Measurements from ENCODE around the gene NR1H3.
"Not testable (repeated sequence)": the region's sequence is repeated elsewhere in the genome, so short reads cannot be mapped to it uniquely, and the experiment has no call there.

Gene NR1H3

GRCh38 chr11:47257517-47258316 is at the start of gene NR1H3:
NR1H3 (plus strand) TSS chr11:47257996; CDS start chr11:47259217, 1,221 bp downstream.
- peak; percentile 62 for DNase-seq

GRCh38 chr11:47208008-47208552 is 49.7 kb upstream of the NR1H3 start:
- DNase-seq: not testable (repeated sequence)

DNA sequence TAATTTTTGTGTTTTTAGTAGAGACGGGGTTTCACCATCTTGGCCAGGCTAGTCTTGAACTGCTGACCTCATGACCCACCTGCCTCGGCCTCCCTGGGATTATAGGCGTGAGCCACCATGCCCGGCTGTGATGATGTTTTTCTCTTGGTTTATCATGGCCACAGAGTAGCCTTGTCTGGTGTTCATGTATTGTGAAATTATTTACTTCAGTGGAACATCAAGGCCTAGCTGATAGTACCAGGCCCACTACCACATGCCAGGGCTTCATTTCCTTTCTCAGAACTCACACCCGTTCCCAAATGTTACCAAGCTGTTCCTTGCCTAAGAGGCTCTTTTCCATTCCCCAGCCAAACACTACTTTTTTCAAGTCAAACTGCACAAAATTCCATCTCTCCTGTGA is 49.2 kb upstream of the NR1H3 start:
- no peak for DNase-seq

- DNase-seq: no peak
Observed at GRCh38 chr11:47212938-47213337, 44.9 kb upstream of the NR1H3 start.

GRCh38 chr11:47213950-47214565 is 43.7 kb upstream of the NR1H3 start:
- no peak for DNase-seq

DNA sequence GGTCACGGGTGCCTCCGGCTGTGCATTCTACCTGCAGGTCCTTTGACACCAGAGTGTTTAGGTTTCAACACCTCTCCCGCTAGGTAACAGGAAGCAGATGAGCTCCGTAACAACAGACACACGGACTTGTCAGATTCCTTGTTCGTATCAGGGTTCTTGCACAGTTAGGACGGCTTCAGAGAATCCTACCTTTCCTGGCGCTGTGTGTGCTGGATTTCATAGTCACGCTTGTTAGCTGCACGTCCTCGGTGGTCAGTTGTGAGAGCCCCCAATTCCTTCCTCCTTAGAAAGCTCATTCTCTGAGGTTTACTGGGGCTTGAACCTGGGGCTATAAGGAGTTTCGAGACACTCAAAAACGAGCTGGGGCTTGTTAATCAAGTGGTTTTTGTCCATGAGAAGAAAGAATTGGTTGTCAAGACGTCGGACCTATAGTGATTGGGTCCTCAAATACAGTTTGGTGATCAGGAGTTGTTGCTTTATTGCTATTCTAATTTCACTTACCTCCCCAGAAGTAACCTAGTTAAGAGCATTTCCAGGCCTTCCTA is 42.4 kb upstream of the NR1H3 start:
- DNase-seq: no peak

- DNase-seq: peak; percentile 15
Observed at GRCh38 chr11:47216121-47216798, 41.5 kb upstream of the NR1H3 start.

GRCh38 chr11:47220401-47220821 is 37.4 kb upstream of the NR1H3 start:
- DNase-seq: peak; percentile 18

GRCh38 chr11:47222696-47223095 is 35.1 kb upstream of the NR1H3 start:
- DNase-seq: no peak

DNA sequence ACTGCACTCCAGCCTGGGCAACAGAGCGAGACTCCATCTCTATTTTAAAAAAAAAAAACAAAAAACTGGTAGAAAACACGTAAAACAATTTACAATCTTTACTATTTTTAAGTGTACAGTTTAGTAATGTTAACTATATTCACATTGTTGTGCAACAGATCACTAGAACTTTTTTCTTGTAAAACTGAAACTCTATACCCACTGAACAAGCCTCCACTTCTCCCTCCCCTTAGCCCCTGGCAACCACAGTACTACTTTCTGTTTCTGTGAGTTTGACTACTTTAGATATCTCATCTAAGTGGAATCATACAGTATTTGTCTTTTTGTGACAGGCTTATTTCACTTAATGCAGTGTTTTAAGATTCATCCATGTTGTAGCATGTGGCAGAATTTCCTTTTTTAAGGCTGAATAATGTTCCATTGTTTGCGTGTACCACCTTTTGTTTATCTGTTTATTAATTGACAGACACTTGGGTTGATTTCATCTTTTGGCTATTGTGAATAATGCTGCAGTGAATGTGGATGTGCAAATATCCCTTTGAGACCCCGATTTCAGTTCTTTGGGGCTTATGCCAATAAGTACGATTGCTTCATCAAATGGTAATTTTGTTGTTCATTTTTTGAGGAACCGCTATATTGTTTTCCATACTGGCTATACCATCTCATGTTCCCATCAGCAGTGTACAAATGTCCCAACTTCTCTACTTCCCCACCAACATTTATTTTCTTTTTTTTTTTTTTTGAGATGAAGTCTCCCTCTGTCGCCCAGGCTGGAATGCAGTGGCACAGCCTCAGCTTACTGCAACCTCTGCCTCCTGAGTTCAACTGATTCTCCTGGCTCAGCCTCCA is 32.0 kb upstream of the NR1H3 start:
- no peak for DNase-seq

DNA sequence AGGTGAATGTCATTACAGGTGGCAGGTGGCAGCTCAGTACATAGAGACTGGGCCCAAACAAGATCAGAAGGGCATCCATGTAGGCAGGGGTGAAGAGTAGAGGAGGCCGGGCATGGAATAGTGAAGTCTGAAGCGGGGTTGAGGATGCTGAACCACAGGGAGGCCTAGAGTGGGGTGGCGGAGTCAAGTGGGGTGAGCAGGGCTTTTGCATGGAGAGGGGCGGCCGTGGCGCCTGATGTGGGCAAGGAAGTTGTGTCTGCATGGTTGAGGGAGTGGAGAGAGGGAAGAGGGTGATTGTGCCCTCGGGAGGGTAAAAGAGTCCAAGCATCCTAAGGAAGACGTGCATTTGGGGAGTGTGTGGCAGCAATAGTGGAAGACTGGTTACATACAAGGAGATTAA is 28.6 kb upstream of the NR1H3 start:
- DNase-seq: peak; percentile 31

DNA sequence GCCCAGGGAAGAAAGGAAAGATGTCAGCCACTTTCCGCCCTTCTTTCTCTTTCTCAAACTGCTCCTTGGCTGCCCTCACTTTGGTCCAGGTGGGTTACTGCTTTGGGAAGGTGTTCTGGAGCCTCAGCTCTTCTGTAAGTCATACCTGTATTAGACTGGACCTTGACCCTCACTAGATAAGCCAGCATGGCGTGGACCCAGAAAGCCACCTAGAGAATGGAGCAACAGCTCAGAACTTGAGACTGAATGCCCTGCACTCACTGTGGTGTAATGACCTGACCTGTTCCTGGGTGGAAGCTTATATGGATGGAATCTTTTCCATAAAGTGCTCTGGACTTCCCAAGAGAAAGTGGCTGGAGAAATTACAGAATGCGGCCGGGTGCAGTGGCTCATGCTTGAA is 24.7 kb upstream of the NR1H3 start:
- DNase-seq: no peak

- peak; percentile 32 for DNase-seq
Observed at GRCh38 chr11:47233989-47234668, 23.7 kb upstream of the NR1H3 start.

DNA sequence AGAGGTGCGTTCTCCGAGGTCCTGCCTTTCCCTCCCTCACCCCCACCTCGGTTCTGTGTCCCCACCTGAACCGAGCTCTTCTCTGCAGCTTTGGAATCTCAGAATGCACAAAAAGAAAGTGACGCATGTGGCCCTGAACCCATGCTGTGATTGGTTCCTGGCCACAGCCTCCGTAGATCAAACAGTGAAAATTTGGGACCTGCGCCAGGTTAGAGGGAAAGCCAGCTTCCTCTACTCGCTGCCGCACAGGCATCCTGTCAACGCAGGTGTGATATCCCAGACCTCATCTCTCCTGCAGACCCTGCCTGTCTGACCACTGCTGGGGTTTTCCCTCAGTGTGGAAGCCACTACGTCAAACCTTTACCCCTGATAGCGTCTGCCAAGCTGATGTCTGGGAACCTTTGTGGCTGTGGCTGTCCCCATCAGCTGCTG is 23.1 kb upstream of the NR1H3 start:
- DNase-seq: no peak

DNA sequence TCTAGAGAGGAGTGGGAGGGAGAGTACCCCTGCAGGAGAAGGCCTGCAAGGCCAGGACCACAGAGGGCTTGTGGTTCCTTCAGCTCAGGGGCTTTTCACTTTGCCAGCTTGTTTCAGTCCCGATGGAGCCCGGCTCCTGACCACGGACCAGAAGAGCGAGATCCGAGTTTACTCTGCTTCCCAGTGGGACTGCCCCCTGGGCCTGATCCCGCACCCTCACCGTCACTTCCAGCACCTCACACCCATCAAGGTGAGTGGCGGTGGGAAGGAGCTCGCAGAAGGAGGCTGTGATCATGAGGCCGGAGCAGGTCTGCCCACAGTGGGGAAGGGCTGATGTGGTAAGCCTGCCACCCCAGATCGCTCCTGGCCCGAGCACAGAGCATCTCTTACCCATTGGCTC is 22.6 kb upstream of the NR1H3 start:
- DNase-seq: no peak

- peak; percentile 82 for DNase-seq
Observed at GRCh38 chr11:47236482-47236881, 21.3 kb upstream of the NR1H3 start.

- no peak for DNase-seq
Observed at GRCh38 chr11:47239852-47240251, 17.9 kb upstream of the NR1H3 start.

GRCh38 chr11:47241841-47242301 is 15.9 kb upstream of the NR1H3 start:
- no peak for DNase-seq

- no peak for DNase-seq
Observed at GRCh38 chr11:47242596-47243192, 15.1 kb upstream of the NR1H3 start.

- DNase-seq: no peak
Observed at GRCh38 chr11:47243454-47243853, 14.3 kb upstream of the NR1H3 start.
